Activated CD8-positive, alpha-beta memory T cell treated with anti-CD3 and anti-CD28 coated beads for 24 hours (primary cell): ENCODE data around the gene PSMD12.
A peak's percentile ranks its signal among the peaks of the same experiment; 100 is the strongest.
"Not testable (repeated sequence)": the region's sequence is repeated elsewhere in the genome, so short reads cannot be mapped to it uniquely, and the experiment has no call there.

Experiments used
- DNase-seq: peaks from one replicate; pipeline ENCODE4 v3.0.0-alpha.2; 2020

The PSMD12 gene

GRCh38 chr17:67366193-67367157 lies at the start of gene PSMD12:
Gene PSMD12 (minus strand): TSS chr17:67366577. CDS start chr17:67366519, 58 bp downstream.
- DNase-seq, result peak; percentile 99

- DNase-seq, result peak; percentile 33
Observed at GRCh38 chr17:67415291-67415690, 48.9 kb upstream of the PSMD12 start.

GRCh38 chr17:67414559-67414958 lies 48.2 kb upstream of the PSMD12 start:
- DNase-seq, result no peak

- DNase-seq, result no peak
Observed at GRCh38 chr17:67414130-67414529, 47.8 kb upstream of the PSMD12 start.

- peak; percentile 43 for DNase-seq
Observed at GRCh38 chr17:67413388-67413787, 47.0 kb upstream of the PSMD12 start.

GRCh38 chr17:67412941-67413340 lies 46.6 kb upstream of the PSMD12 start:
- DNase-seq, result no peak

- peak; percentile 38 for DNase-seq
Observed at GRCh38 chr17:67412032-67412431, 45.7 kb upstream of the PSMD12 start.

- peak; percentile 54 for DNase-seq
Observed at GRCh38 chr17:67411397-67411796, 45.0 kb upstream of the PSMD12 start.

- DNase-seq, result not testable (repeated sequence)
Observed at GRCh38 chr17:67408455-67408830, 42.1 kb upstream of the PSMD12 start.

- no peak for DNase-seq
Observed at GRCh38 chr17:67403483-67403882, 37.1 kb upstream of the PSMD12 start.

- no peak for DNase-seq
Observed at GRCh38 chr17:67403065-67403464, 36.7 kb upstream of the PSMD12 start.

- no peak for DNase-seq
Observed at GRCh38 chr17:67401598-67402504, 35.5 kb upstream of the PSMD12 start.

GRCh38 chr17:67401106-67401505 lies 34.7 kb upstream of the PSMD12 start:
- no peak for DNase-seq

- no peak for DNase-seq
Observed at GRCh38 chr17:67400193-67400592, 33.8 kb upstream of the PSMD12 start.

- DNase-seq, result no peak
Observed at GRCh38 chr17:67399676-67400075, 33.3 kb upstream of the PSMD12 start.

GRCh38 chr17:67393809-67394397 lies 27.5 kb upstream of the PSMD12 start:
- DNase-seq, result no peak

- no peak for DNase-seq
Observed at GRCh38 chr17:67392111-67392510, 25.7 kb upstream of the PSMD12 start.

- peak; percentile 82 for DNase-seq
Observed at GRCh38 chr17:67390646-67391361, 24.4 kb upstream of the PSMD12 start.

GRCh38 chr17:67390006-67390645 lies 23.7 kb upstream of the PSMD12 start:
- DNase-seq, result no peak

GRCh38 chr17:67388986-67389385 lies 22.6 kb upstream of the PSMD12 start:
- DNase-seq, result peak; percentile 56

- DNase-seq, result peak; percentile 55
Observed at GRCh38 chr17:67388536-67388935, 22.2 kb upstream of the PSMD12 start.
